KOPT-K1 (cell line): Measurements from ENCODE around the gene CFP.

ENCODE experiments used
- H3K27ac ChIP-seq: fragments of 200-600 bp; sonication (generic); 2 replicates; pipeline ENCODE4 v1.5.1; 2016; ENCODE audit warnings: antibody characterized with exemption, mild to moderate bottlenecking, low read depth, low read length; ENCODE audit not compliant: poor library complexity, severe bottlenecking
- H3K36me3 ChIP-seq: fragments of 200-600 bp; sonication (generic); 2 replicates; pipeline ENCODE4 v1.5.1; 2017; ENCODE audit warnings: antibody characterized with exemption, mild to moderate bottlenecking, low read length, moderate library complexity; ENCODE audit not compliant: insufficient read depth
- H3K9me3 ChIP-seq: fragments of 200-600 bp; sonication (generic); 2 replicates; pipeline ENCODE4 v1.5.1; 2017; ENCODE audit warnings: antibody characterized with exemption, low read length, mild to moderate bottlenecking; ENCODE audit not compliant: insufficient read depth, poor library complexity, severe bottlenecking

The CFP gene

DNA sequence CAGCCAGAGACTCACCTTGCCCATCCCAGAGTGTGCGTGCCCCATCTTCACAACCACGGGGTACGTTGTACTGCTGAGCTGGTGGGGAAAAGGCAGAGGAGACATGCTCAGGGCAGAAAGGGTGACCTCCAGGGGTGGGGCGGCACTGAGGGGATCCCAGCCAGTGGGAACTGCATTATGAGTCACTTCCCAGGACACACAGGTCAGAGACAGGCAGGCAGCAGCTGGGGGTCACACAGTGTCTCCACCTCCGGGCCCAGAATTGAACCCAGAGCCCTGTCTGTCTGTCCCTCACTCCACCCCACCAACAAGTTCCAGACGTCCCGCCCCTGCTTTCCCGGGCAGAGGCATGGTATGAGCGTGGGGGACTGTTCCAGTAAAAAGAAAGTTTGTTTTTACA lies 52.3 kb downstream of the CFP start:
- H3K27ac ChIP-seq = no peak overlapping the region
- no peaks in the 10 kb centered on the region for H3K36me3 ChIP-seq
- H3K9me3 ChIP-seq = no peaks in the 10 kb centered on the region

- Histone ChIP-seq H3K9me3 (no peaks in the 10 kb centered on the region), H3K27ac (no peak overlapping the region), H3K36me3 (peaks cover 9% of the 10 kb centered on the region; the same call in 1 of the 2 replicates)
Observed at GRCh38 chrX:47576021-47576898, 53.5 kb downstream of the CFP start.

DNA sequence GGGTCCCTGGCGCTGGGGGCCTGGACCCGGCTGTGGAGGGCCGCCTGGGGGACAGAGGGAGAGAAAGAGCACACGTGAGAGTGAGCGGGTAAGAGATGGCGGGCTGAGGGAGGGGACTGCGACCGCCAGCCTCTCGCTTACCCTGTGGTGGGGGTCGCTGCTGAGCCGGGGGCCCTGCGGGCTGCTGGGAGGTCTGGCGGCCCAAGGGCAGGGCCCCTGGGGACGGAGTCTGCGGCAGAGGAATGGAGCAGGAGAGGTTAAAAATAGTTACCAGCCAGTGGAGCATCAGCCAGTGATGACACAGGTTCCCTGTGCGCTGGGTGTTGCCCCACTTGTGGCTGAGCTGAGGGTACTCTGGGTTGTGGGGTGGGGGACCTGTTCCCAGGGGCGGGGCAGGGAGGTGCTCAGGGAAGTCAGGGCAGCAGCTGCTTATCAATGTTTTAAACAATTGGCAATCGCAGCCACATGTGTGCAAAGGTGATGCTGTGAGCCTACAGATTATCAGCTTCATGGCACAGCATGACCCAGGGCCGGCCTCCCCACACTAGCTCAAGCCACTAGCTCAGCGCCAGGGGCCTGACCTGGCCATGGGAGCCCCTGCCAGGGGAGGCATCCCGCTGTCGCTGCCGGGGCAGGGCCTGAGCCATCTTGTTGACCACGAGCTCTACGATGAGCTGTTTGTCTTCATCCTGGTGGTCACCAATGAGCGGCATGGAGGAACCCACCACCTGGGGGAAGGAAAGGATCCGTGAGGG lies 55.0 kb downstream of the CFP start:
- Histone ChIP-seq H3K9me3 (no peaks in the 10 kb centered on the region), H3K27ac (no peak overlapping the region), H3K36me3 (peaks cover 16% of the 10 kb centered on the region)

DNA sequence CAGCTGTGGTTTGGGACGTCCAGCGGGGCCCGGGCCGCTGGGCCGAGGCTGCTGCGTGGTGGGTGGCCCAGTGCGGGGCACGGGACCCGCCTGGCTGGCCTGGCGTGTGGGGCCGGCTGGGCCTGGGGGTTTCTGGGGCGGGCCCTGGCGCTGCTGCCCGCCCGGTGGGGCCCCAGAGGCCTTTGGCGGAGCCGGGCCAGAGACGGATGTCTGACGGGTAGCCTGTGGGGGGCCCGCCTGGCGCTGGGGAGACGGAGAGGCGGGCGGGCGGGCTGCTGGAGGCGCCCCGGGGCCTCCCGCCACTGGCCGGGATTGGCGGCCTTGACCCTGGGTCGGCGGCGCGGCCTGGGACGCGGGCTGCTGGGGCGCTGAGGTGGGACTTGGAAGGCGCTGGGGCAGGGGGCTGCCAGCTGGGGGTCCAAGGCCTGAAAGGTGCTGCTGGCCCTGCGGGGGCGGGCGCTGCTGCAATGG lies 55.6 kb downstream of the CFP start:
- Histone ChIP-seq H3K9me3 (no peaks in the 10 kb centered on the region), H3K27ac (no peak overlapping the region), H3K36me3 (peaks cover 22% of the 10 kb centered on the region)

DNA sequence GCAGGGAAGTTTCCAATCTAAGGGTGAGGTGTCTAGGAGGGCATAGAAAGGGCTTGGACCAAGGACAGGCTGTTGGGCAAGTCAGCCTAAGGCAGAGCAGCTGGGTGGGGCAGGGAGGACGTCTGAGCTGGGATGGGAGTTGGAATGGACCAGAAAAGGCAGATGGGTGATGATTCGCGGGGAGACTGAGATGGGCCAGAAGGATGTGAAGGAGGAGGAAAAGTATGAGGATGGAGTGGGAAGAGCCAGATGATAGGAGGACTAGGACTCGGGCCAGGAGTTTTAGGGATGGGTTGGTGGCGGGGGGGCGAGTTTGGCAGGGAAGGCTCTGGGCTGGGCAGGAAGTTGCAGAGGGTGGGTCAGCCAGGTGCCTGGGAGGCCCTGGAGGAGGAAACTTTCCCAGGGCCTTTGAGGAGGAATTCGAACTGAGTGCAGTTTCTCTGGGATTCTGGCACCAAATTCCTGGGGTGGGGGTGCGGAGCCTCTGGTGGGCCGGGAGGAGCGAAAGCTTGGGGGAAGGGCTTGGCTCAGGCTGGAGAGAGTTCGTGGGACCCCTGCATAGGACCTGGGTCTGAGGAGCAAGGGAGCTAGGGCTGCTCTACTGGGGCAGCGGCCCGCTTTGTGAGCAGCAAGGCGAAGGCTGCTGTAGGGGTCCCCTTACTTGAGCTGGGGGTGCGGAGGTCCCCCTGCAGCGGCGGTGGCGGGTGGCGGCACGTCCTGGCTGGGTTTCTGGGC lies 56.2 kb downstream of the CFP start:
- Histone ChIP-seq H3K9me3 (no peaks in the 10 kb centered on the region), H3K36me3 (peaks cover 28% of the 10 kb centered on the region), H3K27ac (no peak overlapping the region)
